GM12892 (cell line): ENCODE data around the gene CNDP2.

ENCODE experiments used
- POLR2A ChIP-seq: IDR thresholded peaks from 2 replicates; pipeline ENCODE4 v1.6.1; 2011; ENCODE audit warnings: low read depth, low read length, control low read depth
- TAF1 ChIP-seq: IDR thresholded peaks from 2 replicates; pipeline ENCODE4 v1.6.1; 2011; ENCODE audit warnings: low read depth, mild to moderate bottlenecking, control low read depth, low read length, borderline replicate concordance

GRCh38 chr18:74512321-74513053 lies 16.3 kb downstream of the CNDP2 start:
- no peak for TF ChIP-seq POLR2A
- no peak for TF ChIP-seq TAF1
